Transverse colon (tissue), 3 donors: Measurements from ENCODE around the gene MAN1C1.

Source experiments
- CTCF ChIP-seq, 5 experiments: fragments of 200-600 bp in 3 of 5; fragments of 450-650 bp in 2 of 5; sonication (generic) in 3 of 5; IDR thresholded peaks; 1 replicate in 2 of 5; 2 replicates in 3 of 5; pipeline ENCODE4 v1.5.1; 2016 to 2017; ENCODE audit warnings: antibody characterized with exemption in 5 of 5, inconsistent platforms in 3 of 5, mild to moderate bottlenecking in 2 of 5, moderate library complexity in 1 of 5
- POLR2A ChIP-seq: fragments of 450-650 bp; IDR thresholded peaks from one replicate; pipeline ENCODE4 v1.6.1; 2016; ENCODE audit warnings: antibody characterized with exemption, mild to moderate bottlenecking, moderate library complexity

- TF ChIP-seq CTCF (IDR thresholded peaks at IDR 0.05) (no peak), POLR2A (no peak)
Observed at GRCh38 chr1:25643929-25644328, 27.3 kb downstream of the MAN1C1 start.
